Medulla oblongata (tissue), 1 donor: ENCODE data around the gene TMEM255B.

Experiments used
- DNase-seq: peaks from one replicate; pipeline ENCODE4 v3.0.0-alpha.2; 2015; ENCODE audit errors: extremely low spot score

TMEM255B gene

DNA sequence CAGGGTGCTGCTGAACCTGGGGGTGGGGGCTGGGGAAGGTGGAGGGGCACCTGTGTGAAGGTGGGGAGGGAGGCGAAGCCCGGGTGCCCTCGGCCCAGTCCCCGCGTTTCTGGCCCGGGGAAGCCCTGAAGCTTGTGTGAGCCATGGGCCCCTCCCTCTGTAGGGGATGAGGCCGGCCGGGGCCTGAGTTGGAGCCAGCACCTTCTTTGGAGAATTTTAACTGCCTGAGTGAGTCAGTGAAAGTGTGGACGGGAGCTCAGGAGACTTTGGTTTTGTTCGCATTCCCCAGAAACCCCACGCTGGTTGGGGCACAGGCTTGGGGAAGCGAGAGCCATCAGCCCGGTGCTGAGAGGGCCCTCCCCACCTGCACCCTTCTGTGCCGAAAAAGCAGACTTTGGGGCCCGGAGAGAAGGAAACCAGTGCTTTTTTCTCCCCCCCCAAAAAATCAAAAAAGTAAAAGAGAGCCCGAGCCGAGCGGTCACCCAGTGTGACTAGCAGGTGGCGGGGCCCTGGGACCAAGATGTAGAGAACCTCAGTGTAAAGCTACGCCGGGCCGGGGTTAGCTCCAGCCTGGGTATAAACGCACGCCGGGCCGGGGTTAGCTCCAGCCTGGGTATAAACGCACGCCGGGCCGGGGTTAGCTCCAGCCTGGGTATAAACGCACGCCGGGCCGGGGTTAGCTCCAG lies 45.1 kb downstream of the TMEM255B start:
- no peak for DNase-seq

DNA sequence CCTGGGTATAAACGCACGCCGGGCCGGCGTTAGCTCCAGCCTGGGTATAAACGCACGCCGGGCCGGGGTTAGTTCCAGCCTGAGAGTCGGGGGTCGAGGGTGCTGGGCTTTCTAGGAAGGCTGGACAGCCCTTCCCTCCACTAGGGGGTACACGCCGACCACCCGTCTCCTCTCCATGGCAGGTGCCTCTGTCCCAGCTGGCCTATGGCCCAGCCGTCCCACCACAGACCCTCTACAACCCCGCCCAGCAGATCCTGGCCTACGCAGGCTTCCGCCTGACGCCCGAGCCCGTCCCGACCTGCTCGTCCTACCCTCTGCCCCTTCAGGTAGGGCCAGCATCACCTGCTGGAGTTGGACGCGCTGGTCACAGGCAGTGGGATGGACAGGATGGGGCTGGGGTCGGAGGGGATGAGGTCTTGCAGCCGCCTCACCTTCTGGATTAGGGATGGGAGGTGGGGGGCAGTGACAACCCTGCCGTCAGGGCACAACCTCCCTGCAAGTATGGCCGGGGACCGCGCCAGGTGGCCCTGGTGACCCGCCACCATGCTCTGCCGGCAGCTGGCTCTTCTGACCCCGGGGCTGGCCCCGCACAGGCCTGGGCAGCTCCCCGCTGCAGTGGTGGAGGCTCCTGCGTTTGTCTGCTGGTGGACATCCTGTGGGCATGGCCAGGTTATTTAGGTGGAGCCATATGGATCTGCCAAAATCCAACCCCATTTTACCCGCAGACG lies 45.8 kb downstream of the TMEM255B start:
- DNase-seq = no peak

DNA sequence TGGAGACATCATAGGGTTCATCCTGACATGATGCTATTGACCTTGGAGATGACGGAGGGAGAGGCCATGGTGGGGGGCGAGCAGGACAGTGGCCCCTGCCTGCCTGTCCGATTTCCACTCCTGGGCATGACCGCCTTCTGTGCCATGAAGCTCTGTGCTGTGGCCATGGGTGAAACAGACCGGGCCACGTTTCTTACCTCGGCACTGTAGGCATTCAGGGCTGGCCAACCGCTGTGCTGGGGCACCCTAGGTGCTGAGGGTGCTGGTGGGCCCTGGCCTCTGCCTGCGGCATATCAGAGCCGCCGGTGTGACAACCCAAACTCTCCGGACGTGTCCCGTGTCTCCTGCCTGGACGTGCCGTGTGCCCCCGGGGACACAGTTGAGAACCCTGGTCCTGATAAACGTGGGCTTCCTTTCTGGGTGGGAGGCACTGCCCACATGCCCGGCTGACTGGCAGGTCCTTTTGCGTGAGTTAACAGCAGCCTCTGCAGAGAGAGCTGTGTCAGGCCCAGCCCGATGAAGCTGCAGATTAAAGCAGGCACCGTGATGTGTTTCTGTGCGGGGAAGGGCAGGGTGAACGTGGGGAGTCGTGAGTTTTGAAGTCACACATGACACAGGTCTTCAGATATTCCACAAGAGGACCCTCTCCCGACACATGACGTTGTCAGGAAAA lies 46.5 kb downstream of the TMEM255B start:
- no peak for DNase-seq

DNA sequence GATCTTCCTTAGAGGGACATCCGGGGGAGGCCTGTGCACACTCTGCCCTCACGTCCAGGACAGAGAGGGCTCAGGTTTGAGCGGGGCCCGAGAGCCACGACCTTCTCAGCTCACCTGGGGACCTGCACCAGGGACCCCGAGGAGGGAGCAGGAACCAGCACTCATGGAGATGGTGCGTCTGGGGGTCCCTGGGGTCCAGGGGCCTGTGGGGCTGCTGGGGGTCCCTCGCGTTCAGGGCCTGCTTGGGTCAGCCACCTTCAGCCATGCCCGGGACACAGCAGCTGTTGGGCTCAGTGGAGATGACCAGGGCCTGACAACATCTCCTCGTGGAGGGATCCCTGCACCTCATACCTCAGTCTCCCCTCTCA lies 47.1 kb downstream of the TMEM255B start:
- DNase-seq = no peak

DNA sequence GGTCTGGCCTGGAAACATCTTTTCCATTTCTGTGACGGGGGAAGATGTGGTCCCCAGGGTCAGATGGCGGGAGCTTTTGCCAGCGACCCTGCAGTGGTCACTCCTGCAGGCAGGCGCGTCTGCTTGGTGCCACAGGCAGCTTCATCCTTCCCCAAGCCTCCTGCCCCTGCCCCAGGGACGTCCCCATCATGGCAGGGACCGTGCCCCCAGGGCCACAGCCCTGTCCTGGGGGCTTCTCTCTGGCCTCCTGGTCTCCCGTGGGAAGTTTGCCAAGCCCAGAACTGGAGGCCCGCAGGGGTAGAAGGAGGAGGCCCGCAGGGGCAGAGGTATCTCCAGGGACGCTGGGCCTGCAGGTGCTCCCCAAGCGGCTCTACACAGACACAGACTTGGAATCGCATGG lies 47.5 kb downstream of the TMEM255B start:
- DNase-seq = no peak

DNA sequence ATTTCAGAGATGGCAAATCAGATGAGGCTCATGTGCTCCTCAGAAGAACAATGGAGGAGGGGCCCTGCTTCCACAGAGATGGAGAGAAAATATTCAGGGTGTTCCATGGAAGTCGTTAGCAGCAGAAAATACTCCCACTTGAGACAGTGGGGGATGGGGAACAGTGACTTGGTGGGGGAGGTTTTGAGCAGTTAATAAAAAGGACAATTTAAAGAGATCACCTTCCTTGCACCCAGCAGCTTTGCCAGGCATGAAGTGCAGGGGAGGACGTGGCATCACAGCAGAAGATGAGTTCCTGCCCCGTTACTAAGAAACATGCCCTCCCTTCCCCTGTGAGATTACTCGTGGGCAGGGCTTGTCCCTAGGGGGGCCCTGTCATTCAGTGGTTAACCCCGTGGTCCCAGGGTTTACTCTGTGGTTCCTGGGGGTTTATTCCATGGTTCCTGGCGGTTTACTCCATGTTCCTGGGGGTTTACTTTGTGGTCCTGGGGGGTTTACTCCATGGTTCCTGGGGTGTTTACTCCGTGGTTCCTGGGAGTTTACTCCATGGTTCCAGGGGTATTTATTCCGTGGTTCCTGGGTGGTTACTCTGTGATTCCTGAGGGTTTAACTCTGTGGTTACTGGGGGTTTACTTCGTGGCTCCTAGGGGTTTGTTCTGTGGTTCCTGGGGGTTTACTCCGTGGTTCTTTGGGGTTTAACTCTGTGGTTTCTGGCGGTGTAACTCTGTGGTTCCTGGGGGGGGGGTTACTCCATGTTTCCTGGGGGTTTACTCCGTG lies 49.2 kb downstream of the TMEM255B start:
- DNase-seq = no peak

DNA sequence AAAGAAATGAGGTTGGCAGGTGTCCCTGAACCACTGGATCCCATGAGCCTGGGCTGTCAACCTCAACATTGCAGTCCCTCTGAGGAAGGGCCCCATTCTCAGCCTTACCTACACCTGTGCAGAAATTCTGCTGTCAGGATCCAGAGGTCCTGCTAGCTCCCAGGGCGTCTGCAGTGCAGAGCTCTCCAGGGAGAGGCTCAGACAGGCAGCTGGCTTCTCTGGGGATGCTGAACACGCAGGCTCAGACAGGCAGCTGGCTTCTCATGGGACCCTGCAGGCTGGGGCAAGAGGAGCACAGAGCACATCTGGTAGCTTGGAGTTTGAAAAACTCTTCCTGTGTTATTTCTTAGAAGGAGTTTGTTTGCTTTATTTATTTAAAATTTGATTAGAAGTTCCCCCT lies 50.9 kb downstream of the TMEM255B start:
- no peak for DNase-seq

DNA sequence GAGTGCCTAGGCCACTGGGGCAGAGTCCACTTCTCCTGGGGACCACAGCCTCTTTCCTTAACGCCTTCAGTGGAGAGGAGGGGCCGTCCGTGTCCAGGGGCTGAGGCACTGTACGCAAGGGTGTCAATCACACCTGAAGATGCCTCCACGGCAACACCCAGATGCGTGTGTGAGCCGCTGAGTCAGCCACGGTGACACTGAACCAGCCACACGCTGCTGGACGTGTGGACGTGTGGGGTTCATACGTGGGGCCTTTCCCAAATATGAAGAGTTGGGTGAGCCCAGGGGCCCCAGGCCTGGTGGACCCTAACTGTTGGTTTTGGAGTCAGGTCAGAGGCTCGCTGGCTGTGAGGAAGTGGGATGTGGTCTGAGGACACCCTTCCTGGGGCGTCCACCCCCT lies 51.6 kb downstream of the TMEM255B start:
- no peak for DNase-seq

DNA sequence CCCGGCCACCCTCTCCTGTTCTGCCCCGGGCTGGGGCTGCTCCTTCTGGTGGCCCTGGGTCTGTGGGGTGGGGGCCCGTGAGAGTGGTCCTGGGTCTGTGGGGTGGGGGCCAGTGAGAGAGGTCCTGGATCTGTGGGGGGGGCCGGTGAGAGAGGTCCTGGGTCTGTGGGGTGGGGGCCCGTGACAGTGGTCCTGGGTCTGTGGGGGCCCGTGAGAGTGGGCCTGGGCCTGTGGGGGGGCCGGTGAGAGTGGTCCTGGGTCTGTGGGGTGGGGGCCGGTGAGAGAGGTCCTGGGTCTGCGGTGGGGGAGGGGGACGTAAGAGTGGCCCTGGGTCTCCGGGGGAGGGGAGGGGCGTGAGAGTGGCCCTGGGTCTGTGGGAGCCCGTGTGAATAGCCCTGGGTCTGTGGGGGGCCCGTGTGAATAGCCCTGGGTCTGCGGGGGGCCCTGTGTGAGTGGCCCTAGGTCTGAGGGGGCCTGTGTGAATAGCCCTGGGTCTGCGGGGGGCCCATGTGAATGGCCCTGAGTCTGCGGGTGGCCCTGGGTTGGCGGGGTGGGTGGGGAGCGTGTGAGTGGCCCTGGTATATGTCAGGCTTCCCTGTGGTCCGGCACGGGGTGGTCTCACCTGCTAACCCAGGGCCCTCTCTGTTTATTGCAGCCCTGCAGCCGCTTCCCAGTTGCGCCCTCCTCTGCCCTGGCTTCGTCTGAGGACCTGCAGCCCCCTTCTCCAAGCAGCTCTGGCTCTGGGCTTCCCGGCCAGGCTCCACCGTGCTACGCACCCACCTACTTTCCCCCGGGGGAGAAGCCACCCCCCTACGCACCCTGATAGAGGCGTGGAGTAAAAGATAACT lies 52.3 kb downstream of the TMEM255B start:
- no peak for DNase-seq

DNA sequence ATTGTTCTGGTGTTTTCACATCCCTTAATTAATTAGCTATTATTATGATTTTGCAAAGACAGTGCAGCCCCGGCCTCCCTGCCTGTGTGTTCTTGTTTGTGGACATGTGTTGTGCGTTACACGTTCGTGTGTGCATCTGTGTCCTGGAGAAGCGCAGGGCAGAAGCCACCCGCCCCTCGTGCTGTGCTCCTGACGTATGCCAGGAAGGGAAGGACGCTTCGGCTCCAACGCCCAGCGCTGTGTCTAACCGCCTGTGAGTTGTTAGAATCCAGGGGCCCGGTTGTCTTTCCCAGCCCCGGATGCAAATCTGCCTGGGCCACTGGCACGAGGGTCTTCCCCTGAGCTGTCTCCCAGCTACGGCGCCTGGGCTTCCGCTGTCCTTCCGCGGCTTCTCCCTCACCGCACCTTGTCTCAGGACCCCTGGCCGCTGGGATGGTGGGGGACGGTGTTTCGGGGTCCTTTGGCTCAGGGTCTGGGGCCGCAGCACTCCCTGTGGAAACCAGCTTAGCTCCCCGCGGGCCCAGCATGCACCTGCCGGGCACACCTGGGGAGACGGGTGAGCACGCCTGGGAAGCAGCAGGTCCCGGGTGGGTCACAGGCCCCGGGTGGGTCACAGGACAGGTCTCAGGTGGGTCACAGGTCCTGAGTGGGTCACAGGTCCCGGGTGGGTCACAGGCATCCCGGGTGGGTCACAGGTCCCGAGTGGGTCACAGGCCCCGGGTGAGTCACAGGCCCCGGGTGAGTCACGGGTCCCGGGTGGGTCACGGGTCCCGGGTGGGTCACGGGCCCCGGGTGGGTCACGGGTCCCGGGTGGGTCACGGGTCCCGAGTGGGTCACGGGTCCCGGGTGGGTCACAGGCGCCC lies 53.4 kb downstream of the TMEM255B start:
- DNase-seq = no peak

DNA sequence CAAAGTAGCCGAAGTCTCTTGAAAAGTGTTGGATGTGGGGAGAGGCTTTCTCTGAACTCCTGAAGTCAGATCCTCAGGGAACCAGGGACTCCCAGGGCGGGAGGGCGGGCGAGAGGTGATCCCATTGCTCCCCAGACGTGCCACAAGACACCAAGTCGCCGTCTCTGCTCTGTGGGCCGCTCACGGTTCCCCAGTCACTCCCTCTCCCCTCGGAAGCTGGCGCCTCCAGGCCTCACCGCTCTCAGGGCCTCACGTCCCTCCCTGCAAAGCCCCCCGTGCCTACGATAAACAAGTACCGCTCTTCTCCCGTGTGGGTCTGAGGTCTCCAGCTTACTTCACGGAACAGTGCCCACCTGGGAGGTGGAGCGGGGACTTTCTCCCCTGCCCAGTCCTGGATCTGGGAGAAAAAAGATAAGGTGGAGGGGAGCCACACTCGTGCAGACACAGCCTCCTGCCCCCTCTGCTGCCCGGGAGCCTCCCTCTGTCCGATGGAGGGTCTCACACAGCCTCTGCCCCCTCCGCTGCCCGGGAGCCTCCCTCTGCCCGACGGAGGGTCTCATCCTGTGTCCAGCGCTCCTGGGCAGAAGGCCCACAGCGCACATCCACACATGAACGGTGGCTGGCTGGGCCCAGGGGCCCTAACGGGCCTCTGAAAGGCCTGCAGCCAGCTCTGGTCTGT lies 54.2 kb downstream of the TMEM255B start:
- no peak for DNase-seq

DNA sequence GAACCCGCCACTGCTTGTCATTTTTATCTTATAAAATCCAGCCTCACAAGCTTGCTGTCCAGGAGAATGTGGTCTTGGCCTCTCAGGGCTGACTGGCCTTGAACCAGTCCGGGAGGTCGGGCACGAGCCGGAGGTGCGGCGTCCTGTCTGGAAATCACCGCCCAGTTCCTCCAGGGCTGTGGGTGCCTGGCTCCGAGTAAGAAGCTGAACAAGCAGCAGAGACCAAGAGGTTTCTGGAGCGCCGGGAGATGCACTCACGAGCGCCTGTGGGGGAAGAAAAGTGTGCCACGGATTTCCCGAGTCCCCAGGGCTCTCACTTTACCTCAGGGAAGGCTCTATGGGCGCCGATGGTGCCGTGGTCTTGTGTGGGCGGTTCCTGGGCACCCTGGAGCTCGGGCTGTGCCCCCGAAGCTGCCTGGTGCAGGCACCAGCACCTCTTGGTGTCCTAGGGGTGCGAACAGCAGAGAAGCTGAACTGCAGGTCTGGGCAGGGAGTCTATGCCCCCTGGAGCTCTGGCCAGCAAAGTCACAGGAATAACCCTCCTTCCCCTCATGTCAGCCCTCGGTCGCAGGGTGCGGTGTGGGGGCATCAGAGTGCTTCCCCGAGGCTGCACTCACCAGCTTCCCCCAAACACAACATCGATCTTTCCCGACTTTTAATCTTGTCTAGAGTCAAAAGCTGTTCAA lies 54.9 kb downstream of the TMEM255B start:
- DNase-seq = no peak

DNA sequence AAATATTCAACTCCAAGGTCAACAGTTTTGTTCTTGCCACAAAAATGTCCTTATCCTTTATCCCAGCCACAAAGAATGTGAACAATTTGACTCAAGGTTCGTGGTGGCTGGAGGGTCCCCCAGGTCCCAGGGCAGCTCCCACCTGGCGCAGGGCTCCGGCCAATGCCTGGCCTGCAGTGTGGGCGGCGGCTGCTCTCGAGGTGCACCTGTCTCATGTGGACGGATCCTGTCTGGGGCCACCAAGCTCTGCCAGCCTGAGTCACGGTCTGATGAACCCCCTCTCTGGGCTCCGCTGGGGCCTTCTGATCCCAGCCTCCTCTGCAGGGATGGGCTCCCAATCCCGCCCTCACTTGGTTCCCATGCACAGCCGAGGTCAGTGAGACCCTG lies 55.4 kb downstream of the TMEM255B start:
- no peak for DNase-seq

DNA sequence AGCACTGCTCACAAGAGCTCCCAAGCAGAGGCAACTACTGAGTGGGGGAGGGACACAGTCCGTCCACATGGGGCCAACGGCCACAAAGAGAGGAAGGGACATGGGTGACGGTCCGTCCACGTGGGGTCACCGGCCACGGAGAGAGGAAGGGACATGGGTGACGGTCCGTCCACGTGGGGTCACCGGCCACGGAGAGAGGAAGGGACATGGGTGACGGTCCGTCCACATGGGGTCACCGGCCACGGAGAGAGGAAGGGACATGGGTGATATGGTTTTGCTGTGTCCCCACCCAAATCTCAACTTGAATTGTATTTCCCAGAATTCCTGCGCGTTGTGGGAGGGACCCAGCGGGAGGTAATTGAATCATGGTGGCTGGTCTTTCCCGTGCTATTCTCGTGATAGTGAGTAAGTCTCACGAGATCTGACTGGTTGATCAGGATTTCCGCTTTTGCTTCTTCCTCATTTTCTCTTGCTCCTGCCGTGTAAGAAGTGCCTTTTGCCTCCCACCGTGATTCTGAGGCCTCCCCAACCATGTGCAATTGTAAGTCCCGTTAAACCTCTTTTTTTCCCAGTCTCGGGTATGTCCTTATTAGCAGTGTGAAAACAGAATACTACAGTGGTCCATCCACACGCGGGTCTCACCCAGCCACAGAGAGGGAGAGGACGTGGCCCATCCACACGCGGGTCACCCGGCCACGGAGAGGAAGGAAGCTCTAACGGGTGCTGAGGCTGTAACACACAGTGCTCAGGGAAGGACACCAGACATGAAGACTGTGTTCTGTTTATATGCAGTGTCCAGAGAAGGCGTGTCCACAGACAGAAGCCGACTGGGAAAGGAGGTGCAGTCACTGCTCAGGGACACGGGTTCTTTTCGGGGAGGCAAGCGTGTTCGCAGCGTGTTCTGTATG lies 56.4 kb downstream of the TMEM255B start:
- peak; percentile 68 for DNase-seq

DNA sequence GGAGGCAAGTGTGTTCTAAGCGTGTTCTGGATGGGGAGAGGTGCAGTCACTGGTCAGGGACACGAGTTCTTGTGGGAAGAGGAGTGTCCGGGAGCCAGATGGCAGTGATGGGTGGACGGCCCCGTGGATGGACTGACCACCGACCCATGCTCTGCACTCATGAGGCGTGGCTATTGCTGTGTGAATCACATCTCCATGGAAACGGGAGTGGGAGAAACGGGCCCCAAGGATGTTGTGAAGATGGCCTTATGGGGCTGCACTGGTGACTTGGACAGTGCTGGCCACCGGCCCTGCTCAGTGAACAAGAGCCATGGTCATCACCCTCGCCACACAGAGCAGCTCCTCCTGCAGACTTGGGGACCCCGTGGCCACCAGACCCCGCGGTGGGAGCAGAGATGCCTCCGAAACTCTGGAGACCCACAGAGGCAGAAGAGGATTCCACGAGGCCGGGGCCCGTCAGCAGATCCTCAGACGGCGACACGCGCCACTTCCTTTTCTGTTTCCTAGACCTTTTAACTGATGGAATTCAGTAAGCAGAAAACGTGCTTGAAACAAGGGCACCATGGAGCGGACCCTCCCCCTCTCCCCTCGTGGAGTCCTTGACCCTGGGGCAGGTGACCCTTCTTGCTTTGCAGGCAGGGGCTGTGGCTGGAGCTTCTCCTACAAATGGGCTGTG lies 57.4 kb downstream of the TMEM255B start:
- DNase-seq = no peak

DNA sequence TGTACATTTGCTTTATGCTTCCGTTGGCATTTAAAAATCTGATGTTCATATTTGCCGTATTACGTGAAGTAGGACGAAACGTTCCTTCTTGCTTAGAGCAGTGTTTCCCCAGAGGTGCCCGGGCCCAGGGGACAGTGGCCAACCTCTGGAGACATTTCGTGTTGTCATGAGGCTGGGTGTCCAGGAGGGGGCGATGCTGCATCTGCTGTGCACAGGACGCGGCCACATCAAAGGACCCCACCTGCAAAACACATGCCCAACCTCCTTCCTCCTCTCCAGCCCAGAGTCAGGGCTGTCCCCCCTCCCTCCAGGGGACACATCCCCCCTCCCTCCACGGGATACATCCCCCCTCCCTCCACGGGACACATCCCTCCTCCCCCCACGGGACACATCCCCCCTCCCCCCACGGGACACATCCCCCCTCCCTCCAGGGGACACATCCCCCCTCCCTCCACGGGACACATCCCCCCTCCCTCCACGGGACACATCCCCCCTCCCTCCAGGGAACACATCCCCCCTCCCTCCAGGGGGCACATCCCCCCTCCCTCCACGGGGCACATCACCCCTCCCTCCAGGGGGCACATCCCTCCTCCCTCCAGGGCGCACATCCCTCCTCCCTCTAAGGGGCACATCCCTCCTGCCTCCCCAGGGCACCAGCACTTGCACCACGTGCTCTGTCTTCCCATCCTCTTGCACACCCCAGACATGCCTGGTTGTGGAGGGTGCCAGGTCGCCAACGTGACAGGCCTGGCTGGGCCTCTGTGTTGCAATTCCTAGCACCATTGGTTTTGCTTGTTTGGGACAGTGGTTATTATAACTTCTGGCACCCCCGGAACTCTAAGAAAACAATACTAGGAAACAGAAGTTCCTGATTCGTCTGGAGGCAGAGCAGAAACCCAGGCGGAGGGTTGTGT lies 58.2 kb downstream of the TMEM255B start:
- DNase-seq = peak; percentile 73
